Fibroblast of lung (primary cell): Measurements from ENCODE around the gene PROM2.

Experiments used
- EZH2 ChIP-seq: IDR thresholded peaks from 2 replicates; pipeline ENCODE4 v1.5.1; 2012; ENCODE audit warnings: low read length, control low read depth, mild to moderate bottlenecking; ENCODE audit errors: missing control alignments
- TF ChIP-seq, protein P1 (sequence below), 2 donors: IDR thresholded peaks in 1 of 2; conservative IDR thresholded peaks in 1 of 2; 1 replicate in 1 of 2; 2 replicates in 1 of 2; pipeline ENCODE4 v1.5.1; 2011 to 2012; ENCODE audit warnings: low read length in 2 of 2, control low read depth in 1 of 2, inconsistent platforms in 1 of 2, low read depth in 1 of 2, mild to moderate bottlenecking in 1 of 2

DNA sequence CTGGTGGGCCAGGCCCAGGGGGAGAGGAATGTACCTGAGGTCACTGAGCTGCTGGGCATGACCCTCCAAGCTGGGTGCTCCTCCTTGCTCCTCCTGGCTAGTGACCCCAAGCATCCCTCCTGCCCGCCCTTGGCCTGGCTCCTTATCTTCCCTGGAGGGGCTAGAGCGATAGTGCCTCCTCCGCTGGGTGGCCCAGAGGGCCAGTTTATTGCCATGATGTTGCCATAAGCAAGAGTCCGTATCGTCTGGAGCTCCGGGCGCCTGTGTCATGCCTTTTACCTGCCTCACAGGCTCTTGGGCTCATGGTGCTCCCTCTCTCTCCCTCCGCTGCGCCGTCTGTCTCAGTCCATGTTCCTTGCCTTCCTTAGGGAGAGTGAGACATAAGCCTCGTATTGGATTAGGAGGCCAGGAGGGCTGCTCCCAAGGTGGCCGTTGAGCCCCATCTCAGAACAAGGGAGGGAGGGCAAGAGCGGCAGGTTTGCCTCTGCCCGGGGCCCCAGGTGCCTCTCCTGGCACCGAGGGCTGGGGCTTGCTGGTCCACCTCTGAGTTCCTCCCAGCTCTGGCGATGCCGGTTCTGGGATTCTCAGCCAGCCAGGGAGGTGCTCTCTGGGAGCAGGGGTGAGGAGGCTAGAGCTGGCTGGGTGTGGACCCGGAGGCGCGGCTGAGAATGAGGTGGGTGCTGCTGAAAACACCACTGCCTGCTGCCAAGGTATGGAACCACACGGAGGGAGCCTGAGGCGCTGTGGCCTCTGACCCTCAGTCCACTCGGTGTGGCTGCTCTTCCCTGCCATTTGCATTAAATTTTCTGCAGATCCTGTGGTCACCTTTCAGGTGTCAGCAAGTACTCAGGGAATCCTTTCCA lies 45.5 kb downstream of the PROM2 start:
- TF ChIP-seq, protein P1, sequence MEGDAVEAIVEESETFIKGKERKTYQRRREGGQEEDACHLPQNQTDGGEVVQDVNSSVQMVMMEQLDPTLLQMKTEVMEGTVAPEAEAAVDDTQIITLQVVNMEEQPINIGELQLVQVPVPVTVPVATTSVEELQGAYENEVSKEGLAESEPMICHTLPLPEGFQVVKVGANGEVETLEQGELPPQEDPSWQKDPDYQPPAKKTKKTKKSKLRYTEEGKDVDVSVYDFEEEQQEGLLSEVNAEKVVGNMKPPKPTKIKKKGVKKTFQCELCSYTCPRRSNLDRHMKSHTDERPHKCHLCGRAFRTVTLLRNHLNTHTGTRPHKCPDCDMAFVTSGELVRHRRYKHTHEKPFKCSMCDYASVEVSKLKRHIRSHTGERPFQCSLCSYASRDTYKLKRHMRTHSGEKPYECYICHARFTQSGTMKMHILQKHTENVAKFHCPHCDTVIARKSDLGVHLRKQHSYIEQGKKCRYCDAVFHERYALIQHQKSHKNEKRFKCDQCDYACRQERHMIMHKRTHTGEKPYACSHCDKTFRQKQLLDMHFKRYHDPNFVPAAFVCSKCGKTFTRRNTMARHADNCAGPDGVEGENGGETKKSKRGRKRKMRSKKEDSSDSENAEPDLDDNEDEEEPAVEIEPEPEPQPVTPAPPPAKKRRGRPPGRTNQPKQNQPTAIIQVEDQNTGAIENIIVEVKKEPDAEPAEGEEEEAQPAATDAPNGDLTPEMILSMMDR (conservative IDR thresholded peaks at IDR 0.05 in 1 of 2, IDR thresholded peaks at IDR 0.05 in 1 of 2; ENCODE audit: low read depth in 1 of 2, low read length in 2 of 2) = no peak
- TF ChIP-seq EZH2 = no peak
